ENCODE results near the gene LMF1. TPM values are rescaled to one million over a fixed set of nuclear protein-coding genes. Genes with fewer than 3 reads are reported as not detected.

LMF1 gene
- total RNA-seq, 1 donor from 2014 or later, result 26.2 TPM

DNA sequence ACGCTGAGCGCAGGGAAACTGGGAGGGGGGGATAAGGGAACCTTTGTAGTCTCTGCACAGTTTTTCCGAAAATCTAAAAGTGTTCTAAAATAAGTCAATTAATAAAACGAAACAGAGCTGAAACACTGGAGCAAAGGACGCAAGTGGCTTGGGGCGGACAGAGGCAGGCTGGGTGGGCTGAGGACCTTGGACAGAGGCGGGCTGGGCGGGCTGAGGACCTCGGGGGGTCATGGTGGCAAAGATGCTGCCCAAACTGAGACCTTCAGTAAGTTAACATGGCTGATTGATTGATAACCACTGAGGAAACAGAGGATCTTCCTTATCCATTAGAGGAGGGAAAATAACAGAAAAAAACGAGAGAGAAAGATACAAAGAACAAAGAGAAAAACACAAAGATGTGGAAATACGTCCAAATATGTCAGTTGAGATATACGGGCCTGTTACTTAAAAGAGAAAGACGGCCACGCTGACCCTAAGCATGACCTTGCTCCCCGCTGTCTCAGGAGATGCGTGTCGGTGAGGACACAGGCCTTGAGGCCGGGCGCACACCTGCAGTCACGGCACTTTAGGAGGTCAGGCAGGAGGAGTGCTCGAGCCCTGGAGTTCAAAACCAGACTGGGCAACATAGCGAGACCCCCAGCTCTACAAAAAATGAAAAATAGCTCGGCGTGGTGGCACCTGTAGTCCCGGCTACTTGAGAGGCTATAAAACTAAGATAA is 94.1 kb downstream of the LMF1 start:
- no peak overlapping the region for H3K27ac Mint-ChIP-seq
- H3K9me3 Mint-ChIP-seq (ENCODE audit: low read depth), result no peaks in the 10 kb centered on the region
- H3K36me3 Mint-ChIP-seq (ENCODE audit: insufficient read depth), result peaks cover 2% of the 10 kb centered on the region
- no peak for DNase-seq (ENCODE audit: low spot score, unreplicated experiment)
- no peak overlapping the region for H3K4me3 Mint-ChIP-seq (ENCODE audit: low read depth)
- H3K27me3 Mint-ChIP-seq, result no peaks in the 10 kb centered on the region
- TF ChIP-seq, protein P1, sequence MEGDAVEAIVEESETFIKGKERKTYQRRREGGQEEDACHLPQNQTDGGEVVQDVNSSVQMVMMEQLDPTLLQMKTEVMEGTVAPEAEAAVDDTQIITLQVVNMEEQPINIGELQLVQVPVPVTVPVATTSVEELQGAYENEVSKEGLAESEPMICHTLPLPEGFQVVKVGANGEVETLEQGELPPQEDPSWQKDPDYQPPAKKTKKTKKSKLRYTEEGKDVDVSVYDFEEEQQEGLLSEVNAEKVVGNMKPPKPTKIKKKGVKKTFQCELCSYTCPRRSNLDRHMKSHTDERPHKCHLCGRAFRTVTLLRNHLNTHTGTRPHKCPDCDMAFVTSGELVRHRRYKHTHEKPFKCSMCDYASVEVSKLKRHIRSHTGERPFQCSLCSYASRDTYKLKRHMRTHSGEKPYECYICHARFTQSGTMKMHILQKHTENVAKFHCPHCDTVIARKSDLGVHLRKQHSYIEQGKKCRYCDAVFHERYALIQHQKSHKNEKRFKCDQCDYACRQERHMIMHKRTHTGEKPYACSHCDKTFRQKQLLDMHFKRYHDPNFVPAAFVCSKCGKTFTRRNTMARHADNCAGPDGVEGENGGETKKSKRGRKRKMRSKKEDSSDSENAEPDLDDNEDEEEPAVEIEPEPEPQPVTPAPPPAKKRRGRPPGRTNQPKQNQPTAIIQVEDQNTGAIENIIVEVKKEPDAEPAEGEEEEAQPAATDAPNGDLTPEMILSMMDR (IDR thresholded peaks at IDR 0.05; ENCODE audit: unreplicated experiment), result no peak
- H3K4me1 Mint-ChIP-seq (ENCODE audit: low read depth), result no peaks in the 10 kb centered on the region

DNA sequence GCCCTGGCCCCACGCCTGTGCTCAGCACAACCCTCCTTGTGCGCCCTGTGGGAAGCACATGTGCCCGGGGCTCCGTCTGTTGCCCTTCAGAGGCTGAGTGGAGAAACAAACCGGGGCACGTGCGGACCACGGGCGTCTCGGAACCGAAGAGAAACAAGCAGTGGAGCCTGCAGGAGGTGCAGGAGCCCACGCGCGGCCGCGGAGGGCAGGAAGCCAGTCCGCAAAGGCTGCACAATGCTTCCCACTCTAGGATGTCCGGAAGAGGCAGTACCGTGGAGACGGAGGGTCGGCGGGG is 94.8 kb downstream of the LMF1 start:
- Mint-ChIP-seq H3K4me3 (ENCODE audit: low read depth) (no peak overlapping the region), H3K9me3 (ENCODE audit: low read depth) (no peaks in the 10 kb centered on the region), H3K27ac (no peak overlapping the region), H3K4me1 (ENCODE audit: low read depth) (no peaks in the 10 kb centered on the region), H3K36me3 (ENCODE audit: insufficient read depth) (peaks cover 2% of the 10 kb centered on the region), H3K27me3 (no peaks in the 10 kb centered on the region)
- no peak for DNase-seq (ENCODE audit: low spot score, unreplicated experiment)
- TF ChIP-seq, protein P1 (IDR thresholded peaks at IDR 0.05; ENCODE audit: unreplicated experiment), result no peak

DNA sequence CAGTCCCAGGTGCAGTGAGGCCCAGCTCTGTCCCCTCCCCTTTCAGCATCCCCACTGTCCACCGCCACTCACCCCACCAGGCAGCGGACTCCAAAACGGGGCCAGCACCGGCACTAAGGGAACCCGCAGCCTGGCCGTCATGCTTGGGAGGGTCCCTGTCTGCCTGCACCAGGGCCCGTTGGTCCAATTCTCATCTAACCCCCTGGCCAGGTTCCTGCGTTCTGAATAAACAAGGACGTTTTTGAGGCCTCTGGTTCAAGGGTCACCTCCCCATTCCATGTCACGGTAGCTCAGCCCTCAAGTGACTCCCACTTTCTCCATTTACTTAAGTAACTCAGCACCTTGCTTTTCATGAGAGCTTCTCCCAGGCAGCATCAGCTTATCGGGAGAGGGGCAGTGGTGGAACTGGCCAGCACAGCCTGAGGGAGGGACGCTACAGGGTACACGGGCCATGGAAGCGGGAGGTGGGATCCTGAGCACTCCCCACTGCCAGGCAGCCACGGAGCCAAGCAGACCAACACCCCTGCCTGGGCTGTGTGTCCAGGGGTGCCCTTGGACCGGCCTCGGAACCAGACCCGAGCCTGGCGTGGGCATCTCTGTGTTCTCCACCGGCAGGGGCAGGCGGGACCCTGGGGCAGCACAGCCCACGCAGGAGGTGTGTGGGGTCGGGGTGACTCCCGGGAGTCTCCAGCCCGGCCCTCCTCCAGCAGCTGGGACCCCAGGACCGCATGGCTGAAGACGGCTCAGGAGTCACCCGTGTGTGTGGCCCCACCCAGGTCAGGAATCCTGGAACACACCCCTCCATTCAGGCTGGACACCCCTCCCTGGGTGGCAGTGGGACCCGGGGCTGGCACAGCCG is 95.4 kb downstream of the LMF1 start:
- Mint-ChIP-seq H3K9me3 (ENCODE audit: low read depth) (no peaks in the 10 kb centered on the region), H3K36me3 (ENCODE audit: insufficient read depth) (peaks cover 2% of the 10 kb centered on the region), H3K4me1 (ENCODE audit: low read depth) (no peaks in the 10 kb centered on the region), H3K27me3 (no peaks in the 10 kb centered on the region), H3K27ac (no peak overlapping the region), H3K4me3 (ENCODE audit: low read depth) (no peak overlapping the region)
- no peak for DNase-seq (ENCODE audit: low spot score, unreplicated experiment)
- TF ChIP-seq, protein P1 (IDR thresholded peaks at IDR 0.05; ENCODE audit: unreplicated experiment), result no peak

DNA sequence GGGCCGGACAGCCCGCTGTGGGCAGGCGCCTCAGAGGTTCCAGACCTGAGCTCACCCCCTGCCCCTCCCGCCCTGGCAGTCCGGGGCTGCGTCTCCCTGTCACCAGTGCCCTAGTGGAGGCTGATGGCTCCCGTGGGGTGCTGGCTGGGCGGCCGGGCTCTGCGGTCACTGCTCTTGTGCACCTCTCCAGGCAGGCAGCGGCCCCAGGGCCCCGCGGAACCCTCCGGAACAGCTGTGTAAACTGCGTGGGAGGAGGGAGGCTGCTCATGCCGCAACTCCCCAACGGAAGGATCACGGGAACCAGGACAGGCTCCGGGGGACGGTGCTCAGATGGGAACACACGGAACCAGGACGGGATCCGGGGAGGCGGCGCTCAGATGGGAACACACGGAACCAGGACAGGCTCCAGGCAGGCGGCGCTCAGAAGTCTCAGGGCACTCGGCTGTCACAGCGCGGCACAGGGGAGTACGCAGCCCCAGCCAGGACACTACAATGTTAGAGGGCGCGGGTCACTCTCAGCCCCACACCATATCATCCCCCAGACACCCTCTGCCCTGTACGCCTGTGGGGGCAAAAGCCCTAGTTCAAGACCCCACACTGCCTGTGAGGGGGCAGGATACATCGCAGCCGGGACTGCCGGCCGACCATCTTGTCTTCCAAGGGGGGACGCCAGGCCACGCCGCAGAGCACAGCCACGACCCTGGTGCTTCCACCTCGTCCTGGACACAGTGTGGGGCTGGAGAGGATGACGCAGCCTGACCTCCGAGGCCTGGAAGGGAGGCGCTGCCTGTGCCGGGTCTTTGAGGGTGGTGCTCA is 96.2 kb downstream of the LMF1 start:
- TF ChIP-seq, protein P1 (IDR thresholded peaks at IDR 0.05; ENCODE audit: unreplicated experiment), result no peak
- DNase-seq (ENCODE audit: low spot score, unreplicated experiment), result no peak
- no peaks in the 10 kb centered on the region for H3K27me3 Mint-ChIP-seq

DNA sequence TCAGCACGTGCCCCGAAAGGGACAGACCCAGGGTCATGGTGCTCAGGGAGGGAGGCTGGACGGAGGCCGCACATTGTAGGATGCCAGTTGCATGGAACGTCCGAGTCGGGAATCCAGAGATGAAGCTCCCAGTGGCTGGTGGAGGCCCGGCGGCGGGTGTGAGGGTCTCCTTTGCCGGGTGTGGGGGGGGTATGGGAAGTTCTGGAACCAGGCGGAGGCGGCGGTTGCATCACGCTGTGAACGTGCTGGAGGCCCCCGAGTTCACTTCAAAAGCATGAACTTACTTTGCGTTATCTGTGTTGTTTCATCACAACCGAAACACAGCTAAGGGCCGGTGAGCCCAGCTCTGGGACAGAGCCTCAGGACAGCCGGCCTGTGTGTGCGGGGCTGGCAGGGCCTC is 96.9 kb downstream of the LMF1 start:
- H3K4me1 Mint-ChIP-seq (ENCODE audit: low read depth), result no peaks in the 10 kb centered on the region
- H3K27me3 Mint-ChIP-seq, result no peaks in the 10 kb centered on the region
- TF ChIP-seq, protein P1 (IDR thresholded peaks at IDR 0.05; ENCODE audit: unreplicated experiment), result no peak
- H3K9me3 Mint-ChIP-seq (ENCODE audit: low read depth), result no peaks in the 10 kb centered on the region
- no peak overlapping the region for H3K4me3 Mint-ChIP-seq (ENCODE audit: low read depth)
- no peak for DNase-seq (ENCODE audit: low spot score, unreplicated experiment)
- no peak overlapping the region for H3K27ac Mint-ChIP-seq
- peaks cover 2% of the 10 kb centered on the region for H3K36me3 Mint-ChIP-seq (ENCODE audit: insufficient read depth)

More for the DNA sequence above, 96.2 kb downstream of the LMF1 start:
- H3K27ac Mint-ChIP-seq, result no peak overlapping the region
- no peaks in the 10 kb centered on the region for H3K4me1 Mint-ChIP-seq (ENCODE audit: low read depth)
- H3K4me3 Mint-ChIP-seq (ENCODE audit: low read depth), result no peak overlapping the region
- no peaks in the 10 kb centered on the region for H3K9me3 Mint-ChIP-seq (ENCODE audit: low read depth)
- H3K36me3 Mint-ChIP-seq (ENCODE audit: insufficient read depth), result peaks cover 2% of the 10 kb centered on the region

Measured in progenitor cell of endocrine pancreas (in vitro differentiated cells).